Mucosa of descending colon (tissue), 3 donors: ENCODE results near the gene MBTPS1. TPM values are rescaled to one million over a fixed set of nuclear protein-coding genes. Genes with fewer than 3 reads are reported as not detected.

Experiments used
- ATAC-seq: fragments of 200-7000 bp; cut with Tn5 transposase; one replicate; pipeline ENCODE4 v1.9.1; 2020; ENCODE audit warnings: mild to moderate bottlenecking, moderate library complexity
- DNase-seq, 3 donors: peaks; one replicate each; pipeline ENCODE4 v3.0.0-alpha.2; 2020
- H3K36me3 ChIP-seq: fragments of 200-600 bp; one replicate; pipeline ENCODE4 v1.8.0; 2021; ENCODE audit warnings: low read depth, mild to moderate bottlenecking
- H3K4me1 ChIP-seq: fragments of 200-600 bp; one replicate; pipeline ENCODE4 v1.8.0; 2021; ENCODE audit warnings: low read depth, mild to moderate bottlenecking
- H3K4me3 ChIP-seq: fragments of 200-600 bp; one replicate; pipeline ENCODE4 v1.8.0; 2021; ENCODE audit warnings: mild to moderate bottlenecking
- H3K9me3 ChIP-seq: fragments of 200-600 bp; one replicate; pipeline ENCODE4 v1.8.0; 2021; ENCODE audit warnings: mild to moderate bottlenecking
- CTCF ChIP-seq: fragments of 200-600 bp; IDR thresholded peaks from one replicate; pipeline ENCODE4 v1.8.0; 2022; ENCODE audit warnings: antibody characterized with exemption, mild to moderate bottlenecking
- intact Hi-C, 2 donors: fragments of 100-400 bp; cut with DNase I in 1 of 2; cut with micrococcal nuclease in 1 of 2; formaldehyde crosslinking; loops; one replicate each; pipeline versions ENCODE4 v1.11.0 to v1.11.1; 2022; cut with DNase I, micrococcal nuclease
- total RNA-seq, 3 donors: library from RNA; stranded (reverse); fragmentation: NEBNext Ultra II Directional in 2 of 3; extraction: Animal tissue kit (Norgen Biotek cat#: 25700) in 2 of 3; gene quantifications; one replicate each; pipeline versions ENCODE4 v1.2.1 to v1.2.4, GENCODE V29; 2021 to 2023
- donor health status: DM: no; HTN: no; CAD: no; lungs with moderate emphysema.
- donor health status: DM: no; HTN: no; CAD: no.
- donor health status: DM: no; HTN: yes; CAD: no.

Gene MBTPS1
- total RNA-seq, 3 donors from 2014 or later: 66.1 to 97.0 (median 93.4) TPM

- no peak overlapping the region for H3K4me3 ChIP-seq
- ATAC-seq (no peak), DNase-seq (no peak)
- H3K4me1 ChIP-seq: no peaks in the 10 kb centered on the region
- H3K36me3 ChIP-seq: no peaks in the 10 kb centered on the region
- intact Hi-C loops: no loop called here
- no peak for TF ChIP-seq CTCF
- no peaks in the 10 kb centered on the region for H3K9me3 ChIP-seq
Observed at GRCh38 chr16:84016477-84016876, 100.3 kb downstream of the MBTPS1 start.

DNA sequence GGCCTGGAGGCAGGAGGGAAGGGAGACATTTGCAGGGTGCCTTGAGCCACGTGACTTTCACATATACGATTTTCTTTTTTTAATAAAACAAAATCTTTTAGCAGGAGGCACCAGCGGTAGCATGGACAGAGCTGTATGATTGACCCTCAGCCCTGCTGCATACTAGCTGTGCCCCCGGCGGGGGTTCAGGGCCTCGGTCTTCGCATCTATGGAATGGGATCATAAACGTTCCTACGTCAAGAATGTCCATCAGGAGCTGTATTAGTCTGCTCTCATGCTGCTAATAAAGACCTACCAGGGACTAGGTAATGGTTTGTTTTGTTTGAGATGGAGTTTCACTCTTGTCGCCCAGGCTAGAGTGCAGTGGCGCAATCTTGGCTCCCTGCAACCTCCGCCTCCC, 101.3 kb downstream of the MBTPS1 start:
- no peak overlapping the region for H3K4me3 ChIP-seq
- H3K4me1 ChIP-seq: no peaks in the 10 kb centered on the region
- H3K9me3 ChIP-seq: no peaks in the 10 kb centered on the region
- no peak for ATAC-seq
- no peak for TF ChIP-seq CTCF
- DNase-seq: no peak
- H3K36me3 ChIP-seq: no peaks in the 10 kb centered on the region
- intact Hi-C loops: no loop called here

DNA sequence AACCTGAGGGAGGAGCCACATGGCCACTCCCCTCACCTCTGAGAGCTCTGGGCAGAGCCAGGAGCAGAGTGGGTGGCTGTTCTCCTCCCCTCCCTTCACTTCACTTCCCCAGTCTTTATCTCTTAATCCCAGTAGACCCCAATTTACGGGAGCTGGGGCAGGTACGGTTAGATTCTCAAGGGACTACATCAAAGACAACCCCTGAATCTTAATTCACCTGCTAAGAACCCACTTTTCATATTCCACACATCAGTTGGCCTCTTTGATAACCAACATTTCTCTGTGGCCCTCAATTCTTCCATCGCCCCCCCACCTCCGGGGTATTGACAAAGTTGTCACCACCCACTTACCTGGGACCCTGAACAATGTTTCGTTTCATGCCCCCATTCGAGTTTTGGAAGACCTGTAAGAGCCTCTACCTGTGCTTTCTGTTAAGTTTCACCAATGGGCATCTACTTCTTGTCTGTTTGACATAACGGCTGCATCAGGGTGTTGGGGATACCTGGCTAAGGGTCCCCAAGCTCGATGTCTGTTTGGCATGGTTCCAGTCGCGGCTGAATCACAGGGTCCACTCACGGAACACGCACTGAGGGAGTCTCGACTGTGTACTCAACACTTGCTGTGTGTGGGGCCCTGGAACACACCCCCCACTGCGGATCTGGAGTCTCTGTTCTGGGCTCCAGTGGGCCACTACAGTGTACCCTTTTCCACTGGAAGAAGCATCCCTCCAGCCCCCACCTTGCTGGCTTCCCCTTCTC, 102.0 kb downstream of the MBTPS1 start:
- H3K4me3 ChIP-seq: no peak overlapping the region
- peak in 2 of 3 donors; percentile 33 to 56 for DNase-seq
- ATAC-seq: no peak
- no peak for TF ChIP-seq CTCF
- H3K4me1 ChIP-seq: no peaks in the 10 kb centered on the region
- H3K9me3 ChIP-seq: no peaks in the 10 kb centered on the region
- intact Hi-C loops: no loop called here
- H3K36me3 ChIP-seq: no peaks in the 10 kb centered on the region

DNA sequence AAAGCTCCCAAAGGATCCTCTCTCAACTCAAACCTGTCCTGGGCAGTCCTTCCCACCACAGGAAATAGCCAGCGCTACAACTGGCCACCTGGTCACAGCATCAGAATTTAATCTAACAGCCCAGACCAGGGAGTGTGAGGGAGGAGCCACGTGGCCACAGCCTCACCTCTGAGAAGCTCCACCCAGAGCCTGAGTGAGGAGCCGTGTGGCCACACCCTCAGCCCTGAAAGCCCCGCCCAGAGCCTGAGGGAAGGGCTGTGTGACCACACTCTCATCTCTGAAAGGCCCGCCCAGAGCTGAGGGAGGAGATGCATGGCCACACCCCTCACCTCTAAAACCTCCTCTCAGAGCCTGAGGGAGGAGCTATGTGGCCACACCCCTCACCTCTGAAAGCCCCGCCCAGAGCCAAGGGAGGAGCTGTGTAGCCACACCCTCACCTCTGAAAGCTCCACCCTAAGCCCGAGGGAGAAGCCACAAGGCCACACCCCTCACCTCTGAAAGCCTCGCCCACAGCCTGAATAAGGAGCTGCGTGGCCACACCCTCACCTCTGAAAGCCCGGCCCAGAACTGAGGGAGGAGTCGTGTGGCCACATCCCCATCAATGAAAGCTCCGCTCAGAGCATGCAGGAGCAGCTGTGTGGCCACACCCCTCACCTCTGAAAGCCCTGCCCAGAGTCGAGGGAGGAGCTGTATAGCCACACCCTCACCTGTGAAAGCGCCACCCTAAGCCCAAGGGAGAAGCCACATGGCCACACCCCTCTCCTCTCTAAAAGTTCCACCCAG, 102.8 kb downstream of the MBTPS1 start:
- H3K4me3 ChIP-seq: no peak overlapping the region
- TF ChIP-seq CTCF: no peak
- no peaks in the 10 kb centered on the region for H3K9me3 ChIP-seq
- peak; percentile 92 to 94 (median 94) for DNase-seq
- no peaks in the 10 kb centered on the region for H3K4me1 ChIP-seq
- peak; percentile 93 for ATAC-seq
- H3K36me3 ChIP-seq: no peaks in the 10 kb centered on the region
- intact Hi-C loops: no loop called here

- H3K4me3 ChIP-seq: no peak overlapping the region
- no peak for ATAC-seq
- intact Hi-C loops: no loop called here
- H3K9me3 ChIP-seq: no peaks in the 10 kb centered on the region
- no peaks in the 10 kb centered on the region for H3K36me3 ChIP-seq
- TF ChIP-seq CTCF: no peak
- DNase-seq: no peak
- no peaks in the 10 kb centered on the region for H3K4me1 ChIP-seq
Observed at GRCh38 chr16:84009282-84009681, 107.5 kb downstream of the MBTPS1 start.
